Kidney epithelial cell (primary cell): Measurements from ENCODE around the gene CASP3. TPM values are rescaled to one million over a fixed set of nuclear protein-coding genes. Genes with fewer than 3 reads are reported as not detected.
"Not testable (repeated sequence)": the region's sequence is repeated elsewhere in the genome, so short reads cannot be mapped to it uniquely, and the experiment has no call there.

ENCODE experiments used
- DNase-seq: peaks from one replicate; pipeline ENCODE4 v3.0.0-alpha.2; 2010; ENCODE audit warnings: low read depth
- H3K27me3 ChIP-seq: 2 replicates; pipeline ENCODE4 v1.6.0; 2011; ENCODE audit warnings: low read length; ENCODE audit not compliant: control insufficient read depth, insufficient read depth
- H3K36me3 ChIP-seq: 2 replicates; pipeline ENCODE4 v1.5.1; 2011; ENCODE audit warnings: low read length; ENCODE audit not compliant: control insufficient read depth, insufficient read depth
- H3K4me3 ChIP-seq: 2 replicates; pipeline ENCODE4 v1.5.1; 2011; ENCODE audit warnings: low read depth, mild to moderate bottlenecking, control low read depth, low read length
- CTCF ChIP-seq: IDR thresholded peaks from 2 replicates; pipeline ENCODE4 v1.5.1; 2011; ENCODE audit warnings: mild to moderate bottlenecking, moderate library complexity, low read length, control low read depth, inconsistent platforms; ENCODE audit not compliant: insufficient read depth, poor library complexity, severe bottlenecking
- total RNA-seq: library from RNA; depleted of rRNA; stranded (reverse); fragments of >200 nt; gene quantifications from 2 replicates; pipeline ENCODE4 v1.2.3, GENCODE V29; 2015

CASP3 gene
- total RNA-seq, 1 donor from 2014 or later = 51.0 TPM

- no peak for DNase-seq
- H3K27me3 ChIP-seq = no peaks in the 10 kb centered on the region
- H3K36me3 ChIP-seq = peaks cover 1% of the 10 kb centered on the region
- no peak for TF ChIP-seq CTCF
- H3K4me3 ChIP-seq = no peak overlapping the region
Observed at GRCh38 chr4:184632842-184633241, 16.4 kb downstream of the CASP3 start.

GRCh38 chr4:184628103-184628502 is 21.1 kb downstream of the CASP3 start:
- Histone ChIP-seq H3K27me3 (no peaks in the 10 kb centered on the region), H3K36me3 (peaks cover 1% of the 10 kb centered on the region), H3K4me3 (no peak overlapping the region)
- no peak for TF ChIP-seq CTCF
- no peak for DNase-seq

- not testable (repeated sequence) for H3K4me3 ChIP-seq, H3K36me3 ChIP-seq, H3K27me3 ChIP-seq, DNase-seq
Observed at GRCh38 chr4:184625783-184626596, 23.3 kb downstream of the CASP3 start.

GRCh38 chr4:184624972-184625554 is 24.2 kb downstream of the CASP3 start:
- DNase-seq = no peak
- no peaks in the 10 kb centered on the region for H3K27me3 ChIP-seq
- H3K36me3 ChIP-seq = no peaks in the 10 kb centered on the region
- TF ChIP-seq CTCF = no peak
- no peak overlapping the region for H3K4me3 ChIP-seq

GRCh38 chr4:184624504-184624903 is 24.7 kb downstream of the CASP3 start:
- H3K4me3 ChIP-seq, H3K27me3 ChIP-seq, H3K36me3 ChIP-seq, DNase-seq: not testable (repeated sequence)

GRCh38 chr4:184621518-184621917 is 27.7 kb downstream of the CASP3 start:
- H3K27me3 ChIP-seq = no peaks in the 10 kb centered on the region
- no peak overlapping the region for H3K4me3 ChIP-seq
- TF ChIP-seq CTCF = no peak
- no peak for DNase-seq
- no peaks in the 10 kb centered on the region for H3K36me3 ChIP-seq
